Measurements from ENCODE around the gene ROBO4. TPM values are rescaled to one million over a fixed set of nuclear protein-coding genes. Genes with fewer than 3 reads are reported as not detected.
A peak's percentile ranks its signal among the peaks of the same experiment; 100 is the strongest.

The ROBO4 gene
- total RNA-seq, 1 experiment from 2014 or later: not detected

GRCh38 chr11:124864176-124864891 is 33.3 kb downstream of the ROBO4 start (continued):
- no peak for TF ChIP-seq ATF3 (IDR thresholded peaks at IDR 0.05)
- TF ChIP-seq JUND (IDR thresholded peaks at IDR 0.05): no peak
- no peak for TF ChIP-seq CTCF (IDR thresholded peaks at IDR 0.05 in 2 of 3, conservative IDR thresholded peaks at IDR 0.05 in 1 of 3; ENCODE audit: borderline replicate concordance in 1 of 3, insufficient read depth in 1 of 3, low read depth in 2 of 3, low read length in 2 of 3)
- TF ChIP-seq YY1 (IDR thresholded peaks at IDR 0.05; ENCODE audit: extremely low read depth, insufficient replicate concordance, low read depth, low read length): no peak

- BruUV-seq (replicated peaks): no TSS peak
- no peak overlapping the region for H3K4me3 ChIP-seq (replicated peaks in 1 of 2; ENCODE audit: low read depth in 1 of 2, low read length in 2 of 2)
- no peaks in the 10 kb centered on the region for H3K9me3 ChIP-seq (ENCODE audit: control insufficient read depth in 1 of 2, insufficient read depth in 1 of 2, low read depth in 1 of 2, low read length in 2 of 2)
- no peaks in the 10 kb centered on the region for H4K20me1 ChIP-seq (ENCODE audit: insufficient read depth)
- H3K27ac ChIP-seq (ENCODE audit: low read depth, low read length): no peak overlapping the region
- TF ChIP-seq EGR1 (IDR thresholded peaks at IDR 0.05; ENCODE audit: low read depth): no peak
- no peak for TF ChIP-seq POLR2A (IDR thresholded peaks at IDR 0.05; ENCODE audit: borderline replicate concordance, extremely low read depth, insufficient read depth, insufficient read length)
- no peak for TF ChIP-seq POLR2AphosphoS5 (IDR thresholded peaks at IDR 0.05; ENCODE audit: low read depth, low read length)
- peak; percentile 54; the same call in 1 of the 2 replicates for TF ChIP-seq REST (IDR thresholded peaks at IDR 0.05; ENCODE audit: low read depth)
- TF ChIP-seq ATF3 (IDR thresholded peaks at IDR 0.05): no peak
- H3K9ac ChIP-seq (ENCODE audit: low read length): no peak overlapping the region
- ChIA-PET POLR2A (interaction anchor here (0.5 kb wide), 1 partner anchor 13 kb away, joined by 3 read pairs; no protein-coding TSS in a partner anchor), CTCF (no interaction called here), RAD21 (ENCODE audit: low non-redundant PET in 1 of 2, low total read pairs in 2 of 2, uncharacterized antibody in 2 of 2, unreplicated experiment in 2 of 2) (no interaction called here)
- intact Hi-C loops (cut with micrococcal nuclease): loop anchor here (10.0 kb wide), 1 partner anchor 449 kb away; no protein-coding TSS in a partner anchor
- DNase-seq (ENCODE audit: low read depth, low spot score): no peak
- peaks cover 4 to 9% of the 10 kb centered on the region in 2 experiments; a peak in 2 of 4 replicates for H3K4me1 ChIP-seq (ENCODE audit: control insufficient read depth in 1 of 2, insufficient read depth in 2 of 2, low read length in 2 of 2)
- H3K27me3 ChIP-seq (ENCODE audit: insufficient read depth, low read length): peaks cover 31% of the 10 kb centered on the region; the same call in 1 of the 2 replicates
- H3K36me3 ChIP-seq (ENCODE audit: control insufficient read depth in 1 of 2, insufficient read depth in 2 of 2, low read length in 2 of 2): no peaks in the 10 kb centered on the region
- H3K79me2 ChIP-seq (ENCODE audit: insufficient read depth, low read length): no peaks in the 10 kb centered on the region
- no peaks in the 10 kb centered on the region for H3K9me2 ChIP-seq (ENCODE audit: insufficient read depth)
- no peak overlapping the region for H2AFZ ChIP-seq (ENCODE audit: low read depth, low read length, poor library complexity, severe bottlenecking)
- peak overlapping the region; percentile 62 for H3K4me2 ChIP-seq (ENCODE audit: low read length)
- no peak for ATAC-seq
Measured at GRCh38 chr11:124863826-124864165, 33.9 kb downstream of the ROBO4 start.

Data from HCT116 (cell line).